C4-2B (cell line): ENCODE results near the gene TRIM15.

Experiments used
- H3K27ac ChIP-seq: fragments of 450-650 bp; 2 replicates; pipeline ENCODE4 v1.5.1; 2017
- CTCF ChIP-seq: fragments of 450-650 bp; conservative IDR thresholded peaks from 2 replicates; pipeline ENCODE4 v1.5.1; 2017; ENCODE audit warnings: mild to moderate bottlenecking
- ZFX ChIP-seq: fragments of 450-650 bp; IDR thresholded peaks from 2 replicates; pipeline ENCODE4 v1.6.1; 2017

The TRIM15 gene

GRCh38 chr6:30155520-30156261 lies 7.7 kb upstream of the TRIM15 start:
- TF ChIP-seq ZFX (no peak), CTCF (no peak)
- no peak overlapping the region for H3K27ac ChIP-seq

GRCh38 chr6:30156262-30156599 lies 7.1 kb upstream of the TRIM15 start:
- no peak overlapping the region for H3K27ac ChIP-seq
- TF ChIP-seq CTCF (no peak), ZFX (no peak)

GRCh38 chr6:30156774-30157173 lies 6.6 kb upstream of the TRIM15 start:
- TF ChIP-seq CTCF (no peak), ZFX (no peak)
- H3K27ac ChIP-seq: no peak overlapping the region

GRCh38 chr6:30157581-30157980 lies 5.8 kb upstream of the TRIM15 start:
- TF ChIP-seq ZFX: no peak
- no peak for TF ChIP-seq CTCF
- no peak overlapping the region for H3K27ac ChIP-seq

GRCh38 chr6:30157999-30158398 lies 5.3 kb upstream of the TRIM15 start:
- TF ChIP-seq ZFX: no peak
- no peak for TF ChIP-seq CTCF
- H3K27ac ChIP-seq: no peak overlapping the region

- no peak overlapping the region for H3K27ac ChIP-seq
- TF ChIP-seq CTCF (no peak), ZFX (no peak)
Observed at GRCh38 chr6:30158475-30159040, 4.8 kb upstream of the TRIM15 start.

GRCh38 chr6:30160008-30160784 lies 3.1 kb upstream of the TRIM15 start:
- no peak for TF ChIP-seq CTCF
- no peak for TF ChIP-seq ZFX
- no peak overlapping the region for H3K27ac ChIP-seq
